ENCODE data around the gene MEGF11.

MEGF11 gene

DNA sequence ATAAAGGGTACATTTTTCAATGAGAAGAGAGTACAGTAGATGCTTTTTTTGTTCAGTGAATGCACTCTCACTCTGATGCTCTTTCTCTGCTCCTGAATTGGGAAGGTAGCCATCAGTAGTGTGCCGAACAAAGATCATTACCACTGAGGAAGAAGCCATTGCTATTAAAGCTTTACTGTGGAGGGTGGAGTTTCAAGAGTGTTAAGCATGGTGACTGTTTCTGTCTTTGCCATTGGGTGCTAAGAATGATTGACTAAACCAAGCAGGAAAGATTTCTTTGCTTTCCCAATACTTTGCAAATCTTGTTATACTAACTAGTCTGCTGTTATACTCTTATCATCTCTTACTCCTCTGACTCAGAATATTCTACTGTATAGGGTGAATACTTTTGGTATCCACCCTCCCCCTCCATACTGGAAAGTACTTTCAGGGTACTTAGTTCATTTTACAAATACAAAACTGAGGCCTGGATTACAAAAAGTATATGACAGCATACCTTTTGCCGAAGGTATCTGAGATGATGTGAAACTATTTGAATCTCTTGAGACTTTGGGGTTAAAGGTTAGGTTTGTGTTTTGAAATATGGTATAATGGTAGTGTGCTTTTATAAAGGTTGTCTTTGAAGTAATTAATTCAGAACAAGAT lies 382.5 kb downstream of the MEGF11 start:
- Histone ChIP-seq H3K4me3 (ENCODE audit: low read length, poor library complexity, severe bottlenecking) (peak overlapping the region; percentile 89), H3K27me3 (ENCODE audit: insufficient read depth, low read length, poor library complexity, severe bottlenecking) (no peaks in the 10 kb centered on the region), H3K9me3 (ENCODE audit: insufficient read depth, low read depth, low read length) (no peaks in the 10 kb centered on the region), H3K4me1 (ENCODE audit: insufficient read depth, low read length, poor library complexity, severe bottlenecking) (peaks cover 31% of the 10 kb centered on the region), H3K36me3 (ENCODE audit: insufficient read depth, low read length) (peaks cover 4% of the 10 kb centered on the region; the same call in 1 of the 2 replicates), H3K9me2 (replicated peaks; ENCODE audit: low read depth, low read length) (no peaks in the 10 kb centered on the region), H3F3A (ENCODE audit: low read depth) (no peaks in the 10 kb centered on the region), H3K4me2 (ENCODE audit: low read depth, low read length, poor library complexity, severe bottlenecking) (peak overlapping the region; percentile 98), H2AFZ (ENCODE audit: low read length) (no peak overlapping the region), H3K79me2 (ENCODE audit: insufficient read depth, low read length) (peaks cover 65% of the 10 kb centered on the region), H3K9ac (ENCODE audit: low read depth, low read length, poor library complexity, severe bottlenecking) (peak overlapping the region; percentile 89), H4K20me1 (ENCODE audit: insufficient read depth, low read length, poor library complexity, severe bottlenecking) (peaks cover 61% of the 10 kb centered on the region)
- TF ChIP-seq, protein P1, sequence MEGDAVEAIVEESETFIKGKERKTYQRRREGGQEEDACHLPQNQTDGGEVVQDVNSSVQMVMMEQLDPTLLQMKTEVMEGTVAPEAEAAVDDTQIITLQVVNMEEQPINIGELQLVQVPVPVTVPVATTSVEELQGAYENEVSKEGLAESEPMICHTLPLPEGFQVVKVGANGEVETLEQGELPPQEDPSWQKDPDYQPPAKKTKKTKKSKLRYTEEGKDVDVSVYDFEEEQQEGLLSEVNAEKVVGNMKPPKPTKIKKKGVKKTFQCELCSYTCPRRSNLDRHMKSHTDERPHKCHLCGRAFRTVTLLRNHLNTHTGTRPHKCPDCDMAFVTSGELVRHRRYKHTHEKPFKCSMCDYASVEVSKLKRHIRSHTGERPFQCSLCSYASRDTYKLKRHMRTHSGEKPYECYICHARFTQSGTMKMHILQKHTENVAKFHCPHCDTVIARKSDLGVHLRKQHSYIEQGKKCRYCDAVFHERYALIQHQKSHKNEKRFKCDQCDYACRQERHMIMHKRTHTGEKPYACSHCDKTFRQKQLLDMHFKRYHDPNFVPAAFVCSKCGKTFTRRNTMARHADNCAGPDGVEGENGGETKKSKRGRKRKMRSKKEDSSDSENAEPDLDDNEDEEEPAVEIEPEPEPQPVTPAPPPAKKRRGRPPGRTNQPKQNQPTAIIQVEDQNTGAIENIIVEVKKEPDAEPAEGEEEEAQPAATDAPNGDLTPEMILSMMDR (conservative IDR thresholded peaks at IDR 0.05; ENCODE audit: low read length), result no peak
- TF ChIP-seq EZH2phosphoT487 (IDR thresholded peaks at IDR 0.05; ENCODE audit: borderline replicate concordance), result no peak

- peaks cover 27% of the 10 kb centered on the region for H3K4me1 ChIP-seq (ENCODE audit: insufficient read depth, low read length, poor library complexity, severe bottlenecking)
- H4K20me1 ChIP-seq (ENCODE audit: insufficient read depth, low read length, poor library complexity, severe bottlenecking), result peaks cover 53% of the 10 kb centered on the region
- peak overlapping the region; percentile 89 for H3K9ac ChIP-seq (ENCODE audit: low read depth, low read length, poor library complexity, severe bottlenecking)
- H3K9me3 ChIP-seq (ENCODE audit: insufficient read depth, low read depth, low read length), result no peaks in the 10 kb centered on the region
- H3K27me3 ChIP-seq (ENCODE audit: insufficient read depth, low read length, poor library complexity, severe bottlenecking), result no peaks in the 10 kb centered on the region
- TF ChIP-seq EZH2phosphoT487 (IDR thresholded peaks at IDR 0.05; ENCODE audit: borderline replicate concordance), result no peak
- TF ChIP-seq, protein P1 (conservative IDR thresholded peaks at IDR 0.05; ENCODE audit: low read length), result no peak; the same call in 1 of the 2 replicates
- peak overlapping the region; percentile 92 for H2AFZ ChIP-seq (ENCODE audit: low read length)
- H3K9me2 ChIP-seq (replicated peaks; ENCODE audit: low read depth, low read length), result no peaks in the 10 kb centered on the region
- peak overlapping the region; percentile 98 for H3K4me2 ChIP-seq (ENCODE audit: low read depth, low read length, poor library complexity, severe bottlenecking)
- peaks cover 4% of the 10 kb centered on the region; the same call in 1 of the 2 replicates for H3K36me3 ChIP-seq (ENCODE audit: insufficient read depth, low read length)
- H3K79me2 ChIP-seq (ENCODE audit: insufficient read depth, low read length), result peaks cover 57% of the 10 kb centered on the region
- H3K4me3 ChIP-seq (ENCODE audit: low read length, poor library complexity, severe bottlenecking), result peak overlapping the region; percentile 89
- no peaks in the 10 kb centered on the region for H3F3A ChIP-seq (ENCODE audit: low read depth)
Measured at GRCh38 chr15:65869954-65870871, 383.3 kb downstream of the MEGF11 start.

GRCh38 chr15:65869126-65869953 lies 384.2 kb downstream of the MEGF11 start, which contains the start of gene RAB11A:
Gene RAB11A, plus strand, starts transcription at chr15:65869491. Its CDS starts 95 bp downstream, at chr15:65869586.
- no peaks in the 10 kb centered on the region for H3K27me3 ChIP-seq (ENCODE audit: insufficient read depth, low read length, poor library complexity, severe bottlenecking)
- peak within 1 kb of the TSS; percentile 89 for H3K9ac ChIP-seq (ENCODE audit: low read depth, low read length, poor library complexity, severe bottlenecking)
- H4K20me1 ChIP-seq (ENCODE audit: insufficient read depth, low read length, poor library complexity, severe bottlenecking), result peaks cover 44% of the 10 kb centered on the region
- peak within 1 kb of the TSS; percentile 98 for H3K4me2 ChIP-seq (ENCODE audit: low read depth, low read length, poor library complexity, severe bottlenecking)
- H2AFZ ChIP-seq (ENCODE audit: low read length), result peak within 1 kb of the TSS; percentile 92
- no peaks in the 10 kb centered on the region for H3K9me3 ChIP-seq (ENCODE audit: insufficient read depth, low read depth, low read length)
- peak within 1 kb of the TSS; percentile 89 for H3K4me3 ChIP-seq (ENCODE audit: low read length, poor library complexity, severe bottlenecking)
- peaks cover under 1% of the 10 kb centered on the region; the same call in 1 of the 2 replicates for H3K36me3 ChIP-seq (ENCODE audit: insufficient read depth, low read length)
- no peaks in the 10 kb centered on the region for H3F3A ChIP-seq (ENCODE audit: low read depth)
- H3K4me1 ChIP-seq (ENCODE audit: insufficient read depth, low read length, poor library complexity, severe bottlenecking), result peaks cover 27% of the 10 kb centered on the region
- H3K79me2 ChIP-seq (ENCODE audit: insufficient read depth, low read length), result peaks cover 49% of the 10 kb centered on the region
- H3K9me2 ChIP-seq (replicated peaks; ENCODE audit: low read depth, low read length), result no peaks in the 10 kb centered on the region
- TF ChIP-seq, protein P1 (conservative IDR thresholded peaks at IDR 0.05; ENCODE audit: low read length), result peak; percentile 45
- no peak for TF ChIP-seq EZH2phosphoT487 (IDR thresholded peaks at IDR 0.05; ENCODE audit: borderline replicate concordance)
